ENCODE measurements around the gene PDC.

DNA sequence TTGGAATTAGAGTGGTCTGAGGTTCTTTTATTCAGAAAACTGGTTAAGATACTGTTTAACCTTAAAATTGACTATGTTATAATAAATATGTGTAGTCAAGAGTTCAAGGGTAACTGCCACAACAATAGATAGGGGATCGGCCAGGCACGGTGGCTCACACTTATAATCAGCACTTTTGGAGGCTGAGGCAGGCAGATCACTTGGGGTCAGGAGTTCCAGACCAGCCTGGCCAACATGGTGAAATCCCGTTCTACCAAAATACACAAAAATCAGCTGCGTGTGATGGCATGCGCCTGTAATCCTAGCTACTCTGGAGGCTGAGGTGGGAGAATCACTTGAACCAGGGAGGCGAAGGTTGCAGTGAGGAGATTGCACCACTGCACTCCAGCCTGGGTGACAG, 39.5 kb downstream of the PDC start:
- no peak for TF ChIP-seq POLR2A (IDR thresholded peaks at IDR 0.05)
- TF ChIP-seq, protein P1, sequence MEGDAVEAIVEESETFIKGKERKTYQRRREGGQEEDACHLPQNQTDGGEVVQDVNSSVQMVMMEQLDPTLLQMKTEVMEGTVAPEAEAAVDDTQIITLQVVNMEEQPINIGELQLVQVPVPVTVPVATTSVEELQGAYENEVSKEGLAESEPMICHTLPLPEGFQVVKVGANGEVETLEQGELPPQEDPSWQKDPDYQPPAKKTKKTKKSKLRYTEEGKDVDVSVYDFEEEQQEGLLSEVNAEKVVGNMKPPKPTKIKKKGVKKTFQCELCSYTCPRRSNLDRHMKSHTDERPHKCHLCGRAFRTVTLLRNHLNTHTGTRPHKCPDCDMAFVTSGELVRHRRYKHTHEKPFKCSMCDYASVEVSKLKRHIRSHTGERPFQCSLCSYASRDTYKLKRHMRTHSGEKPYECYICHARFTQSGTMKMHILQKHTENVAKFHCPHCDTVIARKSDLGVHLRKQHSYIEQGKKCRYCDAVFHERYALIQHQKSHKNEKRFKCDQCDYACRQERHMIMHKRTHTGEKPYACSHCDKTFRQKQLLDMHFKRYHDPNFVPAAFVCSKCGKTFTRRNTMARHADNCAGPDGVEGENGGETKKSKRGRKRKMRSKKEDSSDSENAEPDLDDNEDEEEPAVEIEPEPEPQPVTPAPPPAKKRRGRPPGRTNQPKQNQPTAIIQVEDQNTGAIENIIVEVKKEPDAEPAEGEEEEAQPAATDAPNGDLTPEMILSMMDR (IDR thresholded peaks at IDR 0.05), result no peak
- TF ChIP-seq POLR2AphosphoS5 (IDR thresholded peaks at IDR 0.05), result no peak
